HG02938 (cell line): ENCODE results near the gene UST.
"Not testable (repeated sequence)": the region's sequence is repeated elsewhere in the genome, so short reads cannot be mapped to it uniquely, and the experiment has no call there.

Experiments
- ATAC-seq: cut with Tn5 transposase; IDR thresholded peaks from one replicate; pipeline ENCODE4 v1.9.1; 2021; ENCODE audit warnings: mild to moderate bottlenecking, moderate library complexity; ENCODE audit not compliant: unreplicated experiment

UST gene

GRCh38 chr6:148967541-148967956 lies 220.7 kb downstream of the UST start:
- no peak for ATAC-seq

GRCh38 chr6:148968771-148969602 lies 222.2 kb downstream of the UST start:
- no peak for ATAC-seq

DNA sequence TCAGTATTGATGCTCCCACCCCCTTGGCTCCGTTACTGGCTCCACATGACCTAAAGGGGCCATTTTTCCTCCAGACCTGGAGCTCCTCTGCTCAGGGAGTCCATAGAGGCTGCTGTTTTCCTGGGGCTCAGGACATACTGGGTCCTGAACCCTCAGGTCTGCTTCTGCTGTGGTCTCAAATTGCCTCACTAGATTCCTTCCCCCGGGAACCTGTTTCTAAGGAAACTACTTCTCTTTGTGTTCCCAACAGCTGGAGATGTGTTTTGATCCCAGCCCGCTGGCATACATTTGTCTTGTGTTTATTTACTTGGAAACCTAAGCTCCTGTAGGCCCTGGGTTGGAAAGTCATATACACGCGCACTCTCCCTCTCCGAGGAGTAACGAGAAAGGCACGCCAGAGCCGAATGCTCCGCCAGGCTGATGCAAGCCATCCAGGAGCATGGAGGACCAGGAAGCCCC lies 222.8 kb downstream of the UST start:
- no peak for ATAC-seq

DNA sequence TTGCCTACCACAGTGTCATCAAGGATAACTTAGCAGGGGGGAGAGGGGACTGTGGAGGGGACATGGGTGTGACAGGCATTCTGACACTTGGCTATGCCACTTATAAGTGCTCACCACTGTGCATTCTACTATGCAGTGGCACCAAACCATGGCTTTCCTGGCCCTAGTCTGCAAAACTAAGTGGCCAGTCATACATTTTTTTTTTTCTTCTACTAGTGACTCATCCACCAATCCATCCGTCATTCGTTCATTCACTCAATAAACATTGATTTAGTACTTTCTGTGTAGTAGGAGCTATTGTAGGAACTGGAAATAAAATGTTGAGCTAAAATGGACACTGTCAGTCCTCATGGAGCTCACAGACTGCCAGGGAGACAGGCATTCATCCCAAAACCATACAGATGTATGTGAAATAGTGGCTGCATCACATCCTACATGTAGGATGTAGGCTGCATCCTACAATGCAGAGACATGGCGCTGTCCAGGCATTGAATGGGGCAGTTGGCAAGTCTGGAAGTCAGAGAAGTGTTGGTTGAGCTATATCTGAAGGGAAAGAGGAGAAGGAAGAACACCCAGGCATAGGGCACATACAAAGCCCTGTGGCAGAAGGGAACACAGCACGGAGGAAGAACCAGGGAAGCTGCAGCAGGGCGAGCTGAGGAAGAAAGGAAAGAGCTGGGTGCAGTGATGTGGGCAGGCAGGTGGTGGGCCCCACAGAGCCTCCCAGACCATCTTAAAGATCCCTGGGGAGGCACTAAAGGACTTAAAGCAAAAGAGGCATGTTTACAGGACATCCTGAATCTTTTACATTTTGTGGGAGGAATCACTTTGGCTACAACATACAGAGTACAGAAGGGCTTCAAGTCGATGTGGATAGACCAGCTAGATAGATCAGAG lies 224.4 kb downstream of the UST start:
- no peak for ATAC-seq

GRCh38 chr6:148972481-148972880 lies 225.7 kb downstream of the UST start:
- ATAC-seq = peak; percentile 73

- no peak for ATAC-seq
These were observed 226.8 kb downstream of the UST start for GRCh38 chr6:148973538-148974208.

DNA sequence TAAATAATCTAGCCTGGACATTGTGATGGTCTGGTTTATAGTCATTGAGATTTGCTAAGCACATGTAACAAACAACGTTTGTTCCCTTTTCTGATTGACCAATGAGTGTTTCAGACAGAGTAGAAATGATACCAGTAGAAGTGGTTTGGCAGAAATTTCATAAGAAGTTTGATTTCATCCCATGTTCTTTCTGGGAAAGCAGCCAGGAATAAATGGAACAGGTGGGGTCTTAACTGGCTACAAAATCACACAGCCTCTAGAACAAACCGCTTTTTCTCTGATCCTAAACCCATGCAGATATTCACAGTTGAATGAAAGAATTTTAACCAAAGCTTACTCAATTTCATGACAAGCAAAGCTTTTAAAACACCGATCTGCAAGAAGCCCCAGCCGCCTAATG lies 227.5 kb downstream of the UST start:
- ATAC-seq = no peak

DNA sequence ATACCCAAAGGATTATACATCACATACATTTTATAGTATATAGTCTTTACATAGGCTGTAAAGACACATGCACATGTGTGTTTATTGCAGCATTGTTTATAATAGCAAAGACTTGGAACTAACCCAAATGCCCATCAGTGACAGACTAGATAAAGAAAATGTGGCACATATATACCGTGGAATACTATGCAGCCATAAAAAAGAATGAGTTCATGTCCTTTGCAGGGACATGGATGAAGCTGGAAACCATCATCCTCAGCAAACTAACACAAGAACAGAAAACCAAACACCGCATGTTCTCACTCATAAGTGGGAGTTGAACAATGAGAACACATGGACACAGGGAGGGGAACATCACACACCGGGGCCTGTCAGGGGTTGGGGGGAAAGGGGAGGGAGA lies 231.5 kb downstream of the UST start:
- not testable (repeated sequence) for ATAC-seq

DNA sequence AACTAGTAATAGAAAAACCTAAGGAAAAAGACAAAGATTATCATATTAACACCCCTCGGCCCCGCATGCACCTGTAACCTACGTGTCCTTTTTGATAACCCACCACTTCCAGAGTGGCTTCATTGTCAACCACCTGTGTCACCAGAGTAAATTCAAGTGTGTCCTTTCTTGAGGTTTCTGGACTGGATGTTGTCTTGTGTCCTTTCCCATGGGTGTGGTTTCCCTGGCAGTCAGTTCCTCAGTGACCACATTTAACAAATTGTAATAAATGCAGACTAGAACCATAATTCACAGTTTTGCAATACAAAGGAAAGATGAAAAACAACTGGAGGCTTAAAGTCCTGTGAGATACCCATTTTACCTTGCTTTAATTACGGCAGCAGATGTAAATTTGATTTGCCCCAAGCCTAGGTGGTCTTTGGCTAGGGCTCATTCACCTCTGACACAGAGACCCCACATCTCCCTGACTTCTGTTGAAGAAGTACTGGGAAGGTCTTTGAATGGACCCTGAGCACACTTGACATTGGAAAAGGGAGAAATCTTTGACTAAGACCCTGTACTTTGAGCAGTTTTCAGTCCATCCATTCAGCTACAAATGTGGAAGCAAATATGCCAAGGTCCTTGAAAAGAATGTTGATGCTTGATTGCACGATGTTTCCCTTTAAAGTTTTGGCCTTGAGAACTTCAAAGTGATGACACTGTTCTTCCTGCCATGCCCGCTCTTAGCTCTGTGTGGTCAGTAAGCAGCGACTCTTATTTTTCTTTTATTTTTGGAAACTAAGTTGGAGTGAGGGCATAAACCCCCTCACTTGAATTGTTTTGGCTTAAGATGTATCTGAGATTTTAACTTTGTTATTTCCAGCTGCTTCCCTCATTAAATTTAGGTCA lies 232.4 kb downstream of the UST start:
- ATAC-seq = no peak

- ATAC-seq = no peak
These were observed 233.4 kb downstream of the UST start for GRCh38 chr6:148980234-148980633.

DNA sequence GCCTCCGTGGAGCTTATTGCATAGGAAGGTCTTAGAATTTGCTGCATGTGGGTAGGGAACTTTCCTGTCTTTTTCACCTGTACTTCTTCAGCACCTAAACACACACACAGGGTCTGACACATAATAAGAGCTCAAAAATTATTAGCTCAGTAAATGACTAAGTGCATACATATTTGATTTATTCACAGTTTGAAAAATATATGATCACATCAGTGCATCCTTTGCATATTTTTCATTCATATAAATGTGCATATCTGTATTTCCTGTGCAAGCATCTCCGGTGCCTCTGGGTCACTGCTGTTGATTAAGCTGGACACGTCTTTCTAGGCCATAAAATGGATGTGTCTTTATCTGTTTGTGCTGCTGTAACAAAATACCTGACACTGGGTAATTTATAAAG lies 234.7 kb downstream of the UST start:
- ATAC-seq = no peak

DNA sequence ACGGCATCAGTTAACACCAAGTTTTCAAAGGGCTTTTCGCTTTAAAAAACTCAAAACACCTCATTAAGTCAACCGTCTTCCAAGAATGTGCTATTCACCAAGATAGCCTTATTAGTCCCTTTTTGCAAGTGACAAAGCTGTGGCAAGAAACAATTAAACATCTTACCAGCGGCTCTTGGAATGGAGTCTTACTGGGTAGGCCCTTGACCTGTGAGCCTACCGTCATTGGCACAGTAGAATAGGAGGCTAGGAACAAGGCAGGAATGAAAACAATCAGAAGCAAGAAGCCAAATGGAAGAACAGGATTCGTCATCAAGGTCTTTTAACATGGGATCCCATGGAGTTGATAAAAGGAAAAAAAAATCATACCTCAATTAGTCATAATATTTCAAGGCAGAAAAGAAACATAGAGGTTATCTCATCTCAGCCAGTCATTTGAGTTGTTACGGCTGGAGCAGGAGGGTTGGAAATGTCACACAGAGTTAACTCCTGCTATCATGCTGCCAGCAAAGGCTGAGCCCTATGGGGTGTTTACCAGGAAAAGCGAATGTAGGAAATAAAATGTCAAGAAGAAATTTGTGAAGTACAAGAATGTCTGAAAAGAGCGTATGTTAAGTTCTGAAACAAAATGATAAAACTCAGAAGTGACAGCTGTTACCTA lies 236.4 kb downstream of the UST start:
- ATAC-seq = no peak

DNA sequence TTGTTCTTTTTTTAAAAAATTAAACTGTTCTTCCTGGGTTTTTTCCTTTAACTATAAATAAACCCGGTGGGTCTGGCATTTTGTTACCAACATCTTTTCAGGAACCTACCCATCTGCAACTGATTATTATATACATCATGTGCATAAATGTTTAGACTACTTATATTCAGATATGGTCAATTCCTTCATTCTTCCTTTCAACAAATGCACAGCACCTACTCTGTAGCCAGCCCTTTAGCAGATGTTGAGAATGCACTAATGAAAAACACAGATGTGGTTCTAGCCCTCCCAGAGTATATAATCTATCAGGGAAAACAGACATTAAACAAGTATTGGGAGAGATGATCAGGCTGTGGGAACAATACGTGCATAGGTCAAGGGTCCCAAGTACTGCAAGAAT lies 237.1 kb downstream of the UST start:
- no peak for ATAC-seq

DNA sequence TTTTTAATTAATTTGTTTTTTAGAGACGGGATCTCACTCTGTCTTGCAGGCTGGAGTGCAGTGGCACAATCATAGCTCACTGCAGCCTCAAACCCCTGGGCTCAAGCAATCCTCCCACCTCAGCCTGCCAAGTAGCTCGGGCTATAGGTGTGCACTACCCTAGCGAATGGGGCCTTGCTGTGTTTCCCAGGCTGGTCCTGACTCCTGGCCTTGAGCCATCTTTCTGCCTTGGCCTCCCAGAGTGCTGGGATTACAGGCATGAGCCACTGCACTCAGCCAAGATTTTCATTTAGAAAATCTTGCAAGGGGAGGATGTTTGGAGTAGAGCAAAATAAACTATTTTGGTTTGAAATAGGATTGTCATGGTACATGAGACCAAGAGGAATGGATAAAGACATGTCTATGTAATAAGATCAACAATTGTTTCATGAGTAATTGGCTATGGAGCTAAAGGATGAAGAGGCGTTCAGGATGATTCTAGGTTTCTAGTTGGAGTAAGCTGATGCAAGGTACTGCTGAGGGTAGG lies 237.8 kb downstream of the UST start:
- ATAC-seq = no peak

- ATAC-seq = no peak
These were observed 238.7 kb downstream of the UST start for GRCh38 chr6:148985499-148985898.

DNA sequence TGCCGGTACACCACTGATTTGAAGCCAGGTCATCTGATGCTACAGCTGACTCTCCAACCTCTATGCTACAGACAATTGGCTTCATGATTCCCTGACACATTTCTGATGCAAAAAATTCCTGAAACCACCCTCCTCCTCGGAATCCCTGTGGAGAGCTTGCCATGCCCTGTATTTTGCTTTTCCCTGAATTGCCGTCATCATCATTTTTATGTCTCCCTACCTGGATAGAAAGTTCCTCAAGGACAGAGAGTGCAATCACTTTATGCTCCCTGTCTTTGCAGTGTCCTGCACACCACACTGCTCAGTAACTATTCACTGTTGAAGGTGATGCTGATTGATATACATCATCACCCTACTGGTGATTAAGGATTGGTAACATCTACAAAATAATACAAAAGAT lies 239.8 kb downstream of the UST start:
- no peak for ATAC-seq

DNA sequence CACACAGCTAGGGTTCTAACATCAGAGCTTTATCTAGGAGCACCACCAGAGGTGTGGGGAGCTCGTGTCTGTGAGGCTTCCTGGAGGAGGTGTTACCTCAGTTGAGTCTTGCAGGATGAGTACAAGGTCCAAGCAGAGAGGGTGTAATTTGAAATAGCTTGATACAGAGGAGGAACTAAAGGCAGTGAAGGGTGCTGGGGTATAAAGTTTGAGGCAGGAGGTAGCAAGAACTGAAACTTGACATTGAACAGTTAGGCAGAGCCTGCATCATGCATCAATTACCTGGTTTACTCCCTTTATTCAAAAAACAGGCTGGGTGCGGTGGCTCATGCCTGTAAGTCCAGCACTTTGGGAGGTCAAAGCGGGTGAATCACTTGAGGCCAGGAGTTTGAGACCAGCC lies 241.2 kb downstream of the UST start:
- ATAC-seq = no peak

- no peak for ATAC-seq
These were observed 242.8 kb downstream of the UST start for GRCh38 chr6:148989585-148989984.

DNA sequence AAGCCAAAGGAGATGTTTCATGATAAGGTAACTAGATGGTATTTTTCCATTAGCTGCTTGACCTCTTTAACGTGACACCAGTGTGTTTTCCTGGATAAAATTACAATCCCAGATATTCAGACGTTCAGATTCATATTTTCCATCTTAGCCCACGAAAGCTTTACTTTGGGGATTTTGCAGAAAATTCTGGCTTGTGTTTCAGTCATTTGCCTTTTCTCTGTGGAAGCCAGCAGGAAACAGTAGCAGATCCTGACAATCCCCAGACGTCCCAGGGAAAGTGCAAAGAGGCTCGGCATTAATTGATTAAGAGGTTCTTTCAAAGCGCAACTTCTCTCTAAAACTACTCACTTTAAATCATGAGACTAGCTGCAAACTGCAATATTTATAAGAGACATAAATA lies 243.6 kb downstream of the UST start:
- ATAC-seq = no peak

- no peak for ATAC-seq
These were observed 250.0 kb downstream of the UST start for GRCh38 chr6:148996815-148997214.
